Immature natural killer cell (primary cell): ENCODE measurements around the gene TTC21A. TPM values are rescaled to one million over a fixed set of nuclear protein-coding genes. Genes with fewer than 3 reads are reported as not detected.

Source experiments
- DNase-seq, 3 donors: peaks; one replicate each; pipeline ENCODE4 v3.0.0; 2022; ENCODE audit warnings: mixed read lengths in 1 of 3
- H3K27ac Mint-ChIP-seq, 6 donors: one replicate each; pipeline ENCODE4 v1.8.0; 2020; ENCODE audit warnings: mixed read lengths in 6 of 6, mild to moderate bottlenecking in 5 of 6, inconsistent platforms in 4 of 6, moderate library complexity in 3 of 6
- H3K27me3 Mint-ChIP-seq, 3 donors: one replicate each; pipeline ENCODE4 v1.8.0; 2020 to 2021; ENCODE audit warnings: low read depth in 3 of 3, mild to moderate bottlenecking in 3 of 3, mixed read lengths in 3 of 3, moderate library complexity in 3 of 3, inconsistent platforms in 1 of 3
- H3K36me3 Mint-ChIP-seq, 3 donors: one replicate each; pipeline ENCODE4 v1.8.0; 2020; ENCODE audit warnings: mixed read lengths in 3 of 3, inconsistent platforms in 2 of 3, mild to moderate bottlenecking in 2 of 3
- H3K4me1 Mint-ChIP-seq, 2 donors: one replicate each; pipeline ENCODE4 v1.8.0; 2020; ENCODE audit warnings: inconsistent platforms in 2 of 2, mild to moderate bottlenecking in 2 of 2, mixed read lengths in 2 of 2, moderate library complexity in 1 of 2
- H3K4me3 Mint-ChIP-seq, 5 donors: one replicate each; pipeline ENCODE4 v1.8.0; 2020; ENCODE audit warnings: mild to moderate bottlenecking in 5 of 5, mixed read lengths in 5 of 5, inconsistent platforms in 3 of 5, moderate library complexity in 3 of 5
- H3K9me3 Mint-ChIP-seq, 6 donors: one replicate each; pipeline ENCODE4 v1.8.0; 2020; ENCODE audit warnings: mild to moderate bottlenecking in 6 of 6, mixed read lengths in 6 of 6, inconsistent platforms in 4 of 6, moderate library complexity in 3 of 6
- polyA plus RNA-seq, 3 donors: library from polyadenylated mRNA; unstranded; fragments of 300-500 nt; fragmentation: Illumina TruSeq; gene quantifications; one replicate each; pipeline ENCODE4 v1.2.3, GENCODE V29; 2021

TTC21A gene
- polyA plus RNA-seq, 3 donors from 2014 or later, result 0.39 to 0.45 TPM; not detected in 1

GRCh38 chr3:39147711-39148434 lies 40.4 kb downstream of the TTC21A start:
- peaks cover 74 to 75% of the 10 kb centered on the region in 2 donors for H3K4me1 Mint-ChIP-seq
- peaks cover 54 to 90% (median 63%) of the 10 kb centered on the region in 3 donors for H3K27me3 Mint-ChIP-seq
- H3K36me3 Mint-ChIP-seq, result peaks cover 9 to 29% (median 17%) of the 10 kb centered on the region in 3 donors
- peak overlapping the region; percentile 71 to 87 (median 77) for H3K4me3 Mint-ChIP-seq
- no peaks in the 10 kb centered on the region for H3K9me3 Mint-ChIP-seq
- H3K27ac Mint-ChIP-seq, result peak overlapping the region; percentile 86 to 98 (median 96)
- peak; percentile 57 to 68 (median 61) for DNase-seq

DNA sequence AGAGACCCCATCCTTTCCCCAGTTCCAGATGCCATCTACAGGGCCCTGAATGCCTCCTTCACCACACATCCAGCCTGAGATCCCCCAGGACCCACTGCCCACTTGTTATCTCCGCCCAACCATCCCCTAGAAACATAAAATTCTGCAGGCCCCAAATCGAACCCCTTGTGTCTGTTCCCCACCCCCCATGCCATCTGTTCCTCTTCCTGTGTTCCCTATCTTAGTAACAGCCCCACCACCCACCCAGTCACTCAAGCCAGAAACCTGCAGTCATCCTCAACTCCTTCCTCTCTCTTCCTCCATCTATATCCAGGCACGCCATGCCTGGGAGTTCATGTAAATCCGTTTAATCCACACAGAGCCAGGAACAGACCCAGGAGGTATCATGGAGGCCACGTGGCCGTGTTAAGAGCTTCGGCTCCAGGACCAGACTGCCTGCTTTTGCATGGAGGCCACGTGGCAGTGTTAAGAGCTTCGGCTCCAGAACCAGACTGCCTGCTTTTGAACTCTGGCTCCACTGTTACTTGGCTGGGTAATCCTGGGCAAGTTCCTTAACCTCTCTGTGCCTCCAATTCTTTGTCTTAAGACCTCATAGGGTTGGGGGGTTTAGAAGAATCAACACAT lies 41.1 kb downstream of the TTC21A start:
- Mint-ChIP-seq H3K9me3 (no peaks in the 10 kb centered on the region), H3K27ac (peak overlapping the region; percentile 86 to 98 (median 96)), H3K4me3 (peak overlapping the region; percentile 71 to 87 (median 77)), H3K4me1 (peaks cover 74 to 75% of the 10 kb centered on the region in 2 donors), H3K36me3 (peaks cover 9 to 24% (median 17%) of the 10 kb centered on the region in 3 donors), H3K27me3 (peaks cover 52 to 85% (median 59%) of the 10 kb centered on the region in 3 donors)
- DNase-seq, result no peak

DNA sequence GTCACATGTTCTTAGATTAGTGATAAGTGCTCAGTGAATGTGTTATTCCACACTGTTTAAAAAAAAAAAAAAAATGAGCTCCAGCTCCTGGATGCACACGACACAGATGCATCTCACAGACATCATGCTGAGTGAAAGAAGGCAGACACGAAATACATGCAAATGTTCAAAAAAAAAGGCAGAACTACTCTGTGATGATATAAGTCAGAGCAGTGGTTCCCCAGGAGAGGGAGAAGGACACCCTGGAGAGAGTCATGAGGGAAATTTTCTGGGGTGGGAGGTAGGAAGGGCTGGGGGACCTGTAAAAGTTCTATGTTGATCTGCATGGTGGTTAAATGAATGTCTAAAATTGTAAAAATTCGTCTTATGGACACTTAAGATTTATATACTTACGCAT lies 41.6 kb downstream of the TTC21A start:
- no peak for DNase-seq
- peaks cover 74 to 75% of the 10 kb centered on the region in 2 donors for H3K4me1 Mint-ChIP-seq
- no peaks in the 10 kb centered on the region for H3K9me3 Mint-ChIP-seq
- peak overlapping the region; percentile 15 to 87 (median 74) for H3K4me3 Mint-ChIP-seq
- peak overlapping the region; percentile 86 to 98 (median 96) for H3K27ac Mint-ChIP-seq
- peaks cover 9 to 19% (median 17%) of the 10 kb centered on the region in 3 donors for H3K36me3 Mint-ChIP-seq
- H3K27me3 Mint-ChIP-seq, result peaks cover 49 to 80% (median 57%) of the 10 kb centered on the region in 3 donors

DNA sequence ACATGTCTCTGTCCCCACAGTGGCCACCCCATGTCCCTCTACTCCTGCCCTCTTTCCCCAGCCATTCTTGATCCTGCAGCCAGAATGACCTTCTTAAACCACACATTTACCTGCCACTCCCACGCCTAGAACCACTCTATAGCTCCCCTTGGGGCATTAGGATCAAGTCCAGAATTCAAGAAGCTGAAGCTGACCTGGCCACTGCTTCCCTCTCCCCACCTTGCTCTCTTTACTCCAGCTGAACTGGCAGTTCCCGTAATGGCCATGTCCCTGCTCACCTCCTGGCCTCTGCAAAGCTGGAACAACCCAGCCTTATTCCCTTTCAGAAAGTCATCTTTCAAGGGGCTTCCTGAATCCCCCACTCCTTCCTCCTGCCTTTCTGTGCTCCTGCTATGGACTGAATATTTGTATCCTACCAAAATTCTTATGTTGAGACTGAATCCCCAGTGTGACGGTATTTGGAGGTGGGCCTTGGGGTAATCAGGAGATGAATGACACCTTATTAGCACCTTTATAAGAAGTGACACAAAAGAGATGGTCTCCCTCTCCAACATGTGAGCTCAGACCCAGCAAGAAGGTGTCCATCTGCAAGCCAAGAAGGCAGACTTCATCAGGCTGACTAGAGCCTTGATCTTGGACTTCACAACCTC lies 42.1 kb downstream of the TTC21A start:
- peaks cover 49 to 81% (median 54%) of the 10 kb centered on the region in 3 donors for H3K27me3 Mint-ChIP-seq
- peaks cover 75% of the 10 kb centered on the region in 2 donors for H3K4me1 Mint-ChIP-seq
- no peaks in the 10 kb centered on the region for H3K9me3 Mint-ChIP-seq
- H3K36me3 Mint-ChIP-seq, result peaks cover 6 to 14% (median 14%) of the 10 kb centered on the region in 3 donors
- DNase-seq, result no peak
- peak overlapping the region; percentile 3 to 94 (median 8) for H3K4me3 Mint-ChIP-seq
- H3K27ac Mint-ChIP-seq, result peak overlapping the region; percentile 96 to 98 (median 97)

- Mint-ChIP-seq H3K27me3 (peaks cover 48 to 78% (median 54%) of the 10 kb centered on the region in 3 donors), H3K4me3 (peak overlapping the region; percentile 68 to 95 (median 83)), H3K9me3 (no peaks in the 10 kb centered on the region), H3K4me1 (peaks cover 75% of the 10 kb centered on the region in 2 donors), H3K27ac (peak overlapping the region; percentile 96 to 98 (median 97)), H3K36me3 (peaks cover 4 to 11% (median 7%) of the 10 kb centered on the region in 3 donors)
- DNase-seq, result no peak
Observed at GRCh38 chr3:39150148-39150802, 42.8 kb downstream of the TTC21A start.

GRCh38 chr3:39150803-39151631 lies 43.5 kb downstream of the TTC21A start:
- peak; percentile 53 to 59 (median 55) for DNase-seq
- Mint-ChIP-seq H3K27ac (peak overlapping the region; percentile 96 to 98 (median 97)), H3K36me3 (peaks cover 2 to 6% (median 4%) of the 10 kb centered on the region in 3 donors), H3K9me3 (no peaks in the 10 kb centered on the region), H3K4me1 (peaks cover 68 to 71% of the 10 kb centered on the region in 2 donors), H3K4me3 (peak overlapping the region; percentile 44 to 95 (median 69)), H3K27me3 (peaks cover 48 to 76% (median 49%) of the 10 kb centered on the region in 3 donors)

GRCh38 chr3:39153977-39154279 lies 46.4 kb downstream of the TTC21A start:
- Mint-ChIP-seq H3K9me3 (no peaks in the 10 kb centered on the region), H3K36me3 (no peaks in the 10 kb centered on the region), H3K27ac (peak overlapping the region; percentile 62 to 92 (median 86)), H3K4me1 (peaks cover 39 to 42% of the 10 kb centered on the region in 2 donors), H3K27me3 (peaks cover 28 to 48% (median 29%) of the 10 kb centered on the region in 3 donors), H3K4me3 (peak overlapping the region; percentile 61 to 80 (median 71))
- DNase-seq, result no peak

DNA sequence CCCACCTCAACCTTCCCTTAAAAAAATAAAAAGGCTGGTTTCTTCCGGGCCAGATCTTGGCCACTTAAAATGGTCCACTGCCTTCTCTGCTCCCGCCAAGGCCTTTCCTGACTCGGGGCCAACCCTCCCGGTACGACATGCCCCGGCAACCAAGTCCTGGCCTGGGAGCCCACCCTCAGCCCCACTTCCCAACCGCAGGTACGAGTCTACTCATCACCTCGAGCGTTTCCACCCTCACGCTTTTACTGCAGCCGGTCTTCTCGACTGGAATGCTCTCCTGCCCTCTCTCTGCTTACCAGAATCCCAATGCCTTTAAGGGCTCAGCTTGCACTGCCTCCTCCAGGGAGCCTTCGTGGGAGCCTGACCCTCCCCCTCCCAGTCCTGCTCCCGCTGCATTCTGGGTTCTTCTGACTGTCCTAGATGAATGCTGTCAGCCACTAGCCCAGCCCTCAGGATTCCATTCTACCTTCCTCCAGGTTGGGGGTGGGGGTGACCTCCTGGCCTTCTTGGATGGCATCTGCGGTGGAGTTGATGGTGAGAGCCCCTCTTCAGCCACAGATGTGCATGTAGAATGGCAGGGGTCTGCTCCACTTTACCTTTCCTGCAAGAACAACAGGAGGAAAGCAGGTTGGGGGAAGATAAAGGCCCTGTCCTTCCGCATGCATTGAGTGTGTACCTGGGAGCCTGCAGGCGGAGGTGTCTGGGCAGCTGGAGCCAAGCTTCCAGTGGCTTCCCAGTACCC lies 47.0 kb downstream of the TTC21A start:
- no peak for DNase-seq
- peaks cover 34 to 37% of the 10 kb centered on the region in 2 donors for H3K4me1 Mint-ChIP-seq
- H3K9me3 Mint-ChIP-seq, result no peaks in the 10 kb centered on the region
- peak overlapping the region; percentile 61 to 80 (median 71) for H3K4me3 Mint-ChIP-seq
- no peaks in the 10 kb centered on the region for H3K36me3 Mint-ChIP-seq
- H3K27ac Mint-ChIP-seq, result peak overlapping the region; percentile 62 to 92 (median 86)
- H3K27me3 Mint-ChIP-seq, result peaks cover 28 to 45% (median 29%) of the 10 kb centered on the region in 3 donors

GRCh38 chr3:39156421-39156820 lies 48.9 kb downstream of the TTC21A start:
- H3K4me1 Mint-ChIP-seq, result peaks cover 14 to 17% of the 10 kb centered on the region in 2 donors
- H3K4me3 Mint-ChIP-seq, result no peak overlapping the region
- DNase-seq, result no peak
- no peaks in the 10 kb centered on the region for H3K36me3 Mint-ChIP-seq
- H3K27me3 Mint-ChIP-seq, result peaks cover 20 to 27% (median 23%) of the 10 kb centered on the region in 3 donors
- H3K9me3 Mint-ChIP-seq, result no peaks in the 10 kb centered on the region
- peak overlapping the region in 5 of 6 donors; percentile 3 to 87 (median 79) for H3K27ac Mint-ChIP-seq

- H3K4me3 Mint-ChIP-seq, result no peak overlapping the region
- DNase-seq, result no peak
- H3K27ac Mint-ChIP-seq, result peak overlapping the region in 1 of 6 donors; percentile 50
- no peaks in the 10 kb centered on the region for H3K36me3 Mint-ChIP-seq
- H3K27me3 Mint-ChIP-seq, result peaks cover 13 to 20% (median 16%) of the 10 kb centered on the region in 3 donors
- H3K4me1 Mint-ChIP-seq, result peaks cover 5 to 8% of the 10 kb centered on the region in 2 donors
- no peaks in the 10 kb centered on the region for H3K9me3 Mint-ChIP-seq
Observed at GRCh38 chr3:39157359-39157758, 49.9 kb downstream of the TTC21A start.

DNA sequence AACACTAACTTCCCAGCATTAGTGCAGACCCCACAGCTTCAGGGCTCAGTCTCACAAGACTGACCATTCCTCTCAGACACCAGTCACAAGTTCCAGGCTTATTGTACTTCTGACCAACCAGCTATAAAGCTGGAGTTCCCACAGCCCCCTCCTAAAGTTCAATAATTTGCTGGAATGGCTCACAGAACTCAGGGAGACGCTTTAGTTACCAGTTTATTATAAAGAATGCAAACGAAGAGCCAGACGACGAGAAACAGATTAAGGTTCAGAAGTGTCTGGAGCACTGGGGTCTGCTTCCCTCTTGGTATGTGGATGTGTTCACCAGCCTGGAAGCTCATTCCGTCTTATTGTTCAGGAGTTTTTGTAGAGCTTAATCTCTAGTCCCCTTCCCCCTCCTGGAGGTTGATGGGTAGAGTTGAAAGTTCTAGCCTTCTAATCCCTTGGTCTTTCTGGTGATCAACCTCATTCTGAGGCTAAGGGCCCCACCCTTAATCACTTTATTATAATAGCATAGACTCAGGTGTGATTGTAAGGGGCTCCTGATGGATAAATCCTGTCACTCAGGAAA lies 50.8 kb downstream of the TTC21A start:
- H3K9me3 Mint-ChIP-seq, result no peaks in the 10 kb centered on the region
- peaks cover 7 to 14% (median 10%) of the 10 kb centered on the region in 3 donors for H3K27me3 Mint-ChIP-seq
- H3K27ac Mint-ChIP-seq, result no peak overlapping the region
- DNase-seq, result no peak
- no peak overlapping the region for H3K4me3 Mint-ChIP-seq
- no peaks in the 10 kb centered on the region for H3K36me3 Mint-ChIP-seq
- peaks cover 0 to 5% of the 10 kb centered on the region in 2 donors for H3K4me1 Mint-ChIP-seq

- DNase-seq, result no peak
- H3K9me3 Mint-ChIP-seq, result no peaks in the 10 kb centered on the region
- H3K4me1 Mint-ChIP-seq, result no peaks in the 10 kb centered on the region
- H3K27me3 Mint-ChIP-seq, result peaks cover 0 to 2% (median 0%) of the 10 kb centered on the region in 3 donors
- H3K36me3 Mint-ChIP-seq, result peaks cover 0 to 3% (median 0%) of the 10 kb centered on the region in 3 donors
- H3K27ac Mint-ChIP-seq, result no peak overlapping the region
- H3K4me3 Mint-ChIP-seq, result no peak overlapping the region
Observed at GRCh38 chr3:39164414-39164813, 56.9 kb downstream of the TTC21A start.
